GM18951 (cell line): ENCODE data around the gene PACS2.

Source experiments
- POLR2A ChIP-seq: IDR thresholded peaks from 4 replicates; pipeline ENCODE4 v1.6.1; 2011; ENCODE audit warnings: mild to moderate bottlenecking; ENCODE audit not compliant: insufficient read length, insufficient read depth; ENCODE audit errors: extremely low read depth
- in situ Hi-C: fragments of 300-500 bp; cut with MboI; formaldehyde crosslinking; loops from one replicate; pipeline ENCODE4 v1.12.0; 2022; ENCODE audit warnings: low sequenced_read_pairs, mixed read lengths, inconsistent platforms; ENCODE audit not compliant: unreplicated experiment

PACS2 gene

GRCh38 chr14:105376521-105377440, 62.2 kb downstream of the PACS2 start:
- no peak for TF ChIP-seq POLR2A
- in situ Hi-C loops, result no loop called here

DNA sequence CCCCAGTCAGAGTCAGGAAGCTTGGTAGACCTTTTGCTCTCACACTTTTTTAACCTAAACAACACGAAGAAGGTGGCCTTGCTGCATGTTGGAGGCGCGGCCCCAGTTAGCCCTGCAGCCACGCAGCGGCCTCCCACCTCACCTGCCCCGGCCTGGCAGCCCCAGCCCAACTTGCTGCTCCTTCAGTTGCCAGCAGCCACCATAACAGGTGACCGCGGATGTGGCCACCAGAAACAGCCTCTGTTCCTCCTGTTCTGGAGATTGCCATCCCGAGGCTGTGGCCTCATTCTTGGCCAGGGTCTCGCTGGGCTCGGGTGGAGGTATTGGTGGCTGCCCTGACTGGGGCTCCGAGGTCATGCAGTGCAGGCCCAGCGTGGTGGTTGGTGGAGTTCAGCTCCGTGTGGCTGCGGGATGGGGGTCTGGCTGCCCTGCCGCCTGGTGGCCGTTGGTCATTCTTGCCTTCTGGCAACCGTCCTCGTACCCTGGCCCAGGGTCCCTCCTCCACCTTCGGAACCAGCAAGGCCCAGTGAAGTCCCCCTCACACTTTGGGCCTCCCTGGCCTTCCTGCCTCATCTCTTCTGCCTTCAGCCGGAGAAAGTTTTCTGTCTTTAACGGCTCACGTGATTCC, 63.1 kb downstream of the PACS2 start:
- no peak for TF ChIP-seq POLR2A
- in situ Hi-C loops, result no loop called here

- in situ Hi-C loops, result no loop called here
- TF ChIP-seq POLR2A, result no peak
Observed at GRCh38 chr14:105378199-105378598, 63.7 kb downstream of the PACS2 start.

- no peak for TF ChIP-seq POLR2A
- in situ Hi-C loops, result no loop called here
Observed at GRCh38 chr14:105378873-105379685, 64.5 kb downstream of the PACS2 start.

DNA sequence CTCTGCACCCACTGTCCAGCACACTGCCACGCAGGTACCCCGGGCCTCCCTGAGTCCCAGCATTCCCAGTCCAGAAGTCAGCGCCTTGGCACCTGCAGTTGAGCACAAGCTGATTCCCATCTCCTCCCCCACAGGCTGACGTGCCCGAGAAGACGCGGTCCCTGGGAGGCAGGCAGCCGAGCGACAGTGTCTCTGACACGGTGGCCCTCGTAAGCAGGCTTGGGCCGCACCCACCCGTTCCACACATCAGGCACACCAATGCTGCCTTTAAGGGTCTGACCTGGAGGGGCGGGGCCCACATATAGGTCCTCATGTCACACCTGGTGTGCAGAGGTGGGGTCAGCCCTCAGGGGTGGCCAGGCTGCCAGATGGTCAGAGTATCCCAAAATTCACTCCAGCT, 65.4 kb downstream of the PACS2 start:
- TF ChIP-seq POLR2A, result no peak
- in situ Hi-C loops, result no loop called here

DNA sequence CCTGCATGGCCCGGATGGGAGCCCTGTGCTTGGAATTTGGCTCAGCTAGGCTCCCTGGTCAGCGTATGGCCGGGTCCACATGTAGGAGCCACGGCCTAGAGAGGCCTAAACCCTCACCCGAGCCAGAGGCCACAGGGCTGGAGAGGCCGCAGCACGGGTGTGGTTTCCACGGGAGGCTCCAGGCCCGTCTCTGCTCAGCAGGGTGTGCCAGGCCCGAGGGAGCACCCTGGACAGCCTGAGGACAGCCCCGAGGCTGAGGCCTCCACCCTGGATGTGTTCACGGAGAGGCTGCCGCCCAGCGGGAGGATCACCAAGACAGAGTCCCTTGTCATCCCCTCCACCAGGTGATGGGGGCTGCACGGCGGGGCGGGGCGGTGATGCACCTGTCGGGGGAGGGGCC, 66.2 kb downstream of the PACS2 start:
- in situ Hi-C loops, result no loop called here
- no peak for TF ChIP-seq POLR2A

GRCh38 chr14:105381446-105382342, 67.1 kb downstream of the PACS2 start:
- TF ChIP-seq POLR2A, result no peak
- in situ Hi-C loops, result no loop called here

DNA sequence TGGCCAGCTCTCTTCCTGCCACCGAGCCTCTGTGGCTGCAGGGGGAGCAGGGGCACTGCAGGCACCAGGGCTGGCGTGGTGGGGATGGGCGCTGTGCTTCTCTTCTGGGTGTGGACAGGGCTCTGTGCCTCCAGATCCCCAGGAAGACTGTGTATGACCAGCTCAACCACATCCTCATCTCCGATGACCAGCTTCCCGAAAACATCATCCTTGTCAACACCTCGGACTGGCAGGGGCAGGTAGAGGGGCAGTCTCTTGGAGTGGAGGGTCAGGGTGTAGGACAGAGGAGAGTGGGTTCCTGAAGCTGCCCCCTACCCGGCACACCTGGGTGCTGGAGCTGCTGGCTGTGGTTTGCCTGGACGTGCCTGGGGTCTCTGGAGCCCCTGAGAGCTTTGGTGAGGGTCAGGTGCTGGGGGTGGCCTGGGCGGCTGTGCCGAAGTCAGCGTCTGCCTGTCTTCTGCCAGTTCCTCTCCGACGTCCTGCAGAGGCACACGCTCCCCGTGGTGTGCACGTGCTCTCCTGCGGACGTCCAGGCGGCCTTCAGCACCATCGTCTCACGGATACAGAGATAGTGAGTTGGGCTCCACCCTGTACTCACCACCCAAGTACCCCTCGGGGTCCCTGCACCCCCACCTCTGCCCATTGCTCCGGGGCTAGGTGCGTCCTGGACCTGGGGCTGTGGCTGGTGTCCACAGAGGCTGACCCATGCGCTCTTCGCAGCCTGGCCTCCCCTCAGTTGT, 68.0 kb downstream of the PACS2 start:
- in situ Hi-C loops, result no loop called here
- TF ChIP-seq POLR2A, result no peak

- TF ChIP-seq POLR2A, result no peak
- in situ Hi-C loops, result no loop called here
Observed at GRCh38 chr14:105383083-105383730, 68.7 kb downstream of the PACS2 start.

GRCh38 chr14:105384041-105384557, 69.6 kb downstream of the PACS2 start:
- no peak for TF ChIP-seq POLR2A
- in situ Hi-C loops, result no loop called here

GRCh38 chr14:105384605-105385321, 70.2 kb downstream of the PACS2 start:
- in situ Hi-C loops, result no loop called here
- no peak for TF ChIP-seq POLR2A

GRCh38 chr14:105385322-105385637, 70.7 kb downstream of the PACS2 start:
- no peak for TF ChIP-seq POLR2A
- in situ Hi-C loops, result no loop called here
